Natural killer cell (primary cell): ENCODE data around the gene NUS1. TPM values are rescaled to one million over a fixed set of nuclear protein-coding genes. Genes with fewer than 3 reads are reported as not detected.

Source experiments
- ATAC-seq, 3 donors: fragments of 150-1000 bp in 2 of 3; fragments of 200-7000 bp in 1 of 3; cut with Tn5 transposase; 1 replicate in 1 of 3; 2 replicates in 2 of 3; pipeline ENCODE4 v1.10.0; 2021; ENCODE audit warnings: mild to moderate bottlenecking in 2 of 3, moderate library complexity in 2 of 3
- DNase-seq, 2 donors: peaks; one replicate each; pipeline versions ENCODE4 v3.0.0 to v3.0.0-alpha.2; 2013 to 2021; ENCODE audit warnings: mixed read lengths in 1 of 2
- H3K27ac ChIP-seq: one replicate; pipeline ENCODE4 v1.5.1; 2013; ENCODE audit warnings: mild to moderate bottlenecking, low read length
- H3K27me3 ChIP-seq: one replicate; pipeline ENCODE4 v1.6.1; 2013; ENCODE audit warnings: low read length; ENCODE audit not compliant: control insufficient read depth, insufficient read depth
- H3K36me3 ChIP-seq: one replicate; pipeline ENCODE4 v1.6.1; 2013; ENCODE audit warnings: low read length; ENCODE audit not compliant: control insufficient read depth, insufficient read depth
- H3K4me1 ChIP-seq: one replicate; pipeline ENCODE4 v1.6.1; 2013; ENCODE audit warnings: low read length; ENCODE audit not compliant: control insufficient read depth, insufficient read depth
- H3K4me3 ChIP-seq: one replicate; pipeline ENCODE4 v1.5.1; 2013; ENCODE audit warnings: low read length
- H3K9me3 ChIP-seq: one replicate; pipeline ENCODE4 v1.6.1; 2013; ENCODE audit warnings: low read length; ENCODE audit not compliant: control insufficient read depth, insufficient read depth
- H3K27ac Mint-ChIP-seq, 2 donors: one replicate each; pipeline ENCODE4 v1.8.0; 2022; ENCODE audit warnings: mild to moderate bottlenecking in 2 of 2, mixed read lengths in 2 of 2, moderate library complexity in 1 of 2
- H3K27me3 Mint-ChIP-seq, 2 donors: one replicate each; pipeline ENCODE4 v1.8.0; 2022; ENCODE audit warnings: low read depth in 2 of 2, mixed read lengths in 2 of 2
- H3K36me3 Mint-ChIP-seq: one replicate; pipeline ENCODE4 v1.8.0; 2022; ENCODE audit warnings: mixed read lengths
- H3K4me1 Mint-ChIP-seq, 2 donors: one replicate each; pipeline ENCODE4 v1.8.0; 2022; ENCODE audit warnings: mixed read lengths in 2 of 2
- H3K4me3 Mint-ChIP-seq: one replicate; pipeline ENCODE4 v1.8.0; 2022; ENCODE audit warnings: mild to moderate bottlenecking, moderate library complexity, mixed read lengths
- H3K9me3 Mint-ChIP-seq, 2 donors: one replicate each; pipeline ENCODE4 v1.8.0; 2022; ENCODE audit warnings: mixed read lengths in 2 of 2
- WGBS: methylation state at CpG from one replicate; pipeline ENCODE4 v1.1.7; 2013; ENCODE audit warnings: missing lambda C conversion rate; ENCODE audit not compliant: insufficient coverage; 5-methylcytosine and 5-hydroxymethylcytosine counted together
- intact Hi-C: fragments of 100-400 bp; cut with micrococcal nuclease; formaldehyde crosslinking; loops from one replicate; pipeline ENCODE4 v1.14.2; 2022
- total RNA-seq, 4 donors: library from RNA; stranded (reverse); fragments of 120-200 nt in 1 of 4; gene quantifications; one replicate each; pipeline versions ENCODE4 v1.2.3 to v1.2.4, GENCODE V29; 2013 to 2022
- TF ChIP-seq, protein P1 (sequence below): fragments of 200-600 bp; IDR thresholded peaks from one replicate; pipeline ENCODE4 v1.8.0; 2022; ENCODE audit warnings: antibody characterized with exemption

NUS1 gene
- 10 to 100 TPM; 16.9 to 25.9 (median 23.4) TPM for total RNA-seq
- 20.8 TPM for total RNA-seq (2013)

DNA sequence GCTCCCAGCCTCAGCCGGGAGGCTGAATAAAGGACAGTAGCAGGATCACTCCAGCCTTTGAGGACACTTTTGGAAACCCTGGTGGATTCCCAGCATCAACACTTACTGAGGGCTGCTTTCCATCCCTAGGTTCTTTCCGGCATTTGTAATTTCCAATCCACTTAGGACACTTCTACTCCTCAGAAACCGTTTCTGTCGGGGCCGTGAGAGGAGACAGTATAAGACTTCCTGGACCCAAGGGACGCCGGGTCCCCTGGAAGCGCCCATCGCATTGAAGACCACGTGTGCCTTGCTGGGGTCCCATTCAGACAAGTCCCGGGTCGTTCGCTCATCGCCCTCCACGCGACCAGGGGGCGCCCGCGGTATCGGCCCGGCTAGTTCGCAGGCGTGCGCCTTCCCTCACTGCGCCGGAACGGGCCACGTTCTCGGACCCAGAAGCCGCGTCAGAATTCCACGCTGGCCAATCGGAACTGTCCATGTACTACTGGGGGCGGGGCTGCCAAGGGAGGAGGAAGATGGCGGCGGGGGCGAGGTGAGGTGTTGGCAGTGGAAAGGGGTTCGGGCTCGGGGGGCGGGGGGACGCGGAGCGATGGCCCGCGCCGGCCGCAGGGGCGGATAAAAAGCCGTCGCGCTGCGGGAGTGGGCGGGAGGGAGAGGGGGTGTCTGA is at the start of gene NUS1:
NUS1 (plus strand) TSS at position 479 of the 667 bp plus-strand sequence. CDS start 202 bp downstream, outside the sequence.
- no peaks in the 10 kb centered on the region for H3K9me3 ChIP-seq
- Mint-ChIP-seq H3K4me1 (peaks cover 40 to 54% of the 10 kb centered on the region in 2 donors), H3K27me3 (no peaks in the 10 kb centered on the region), H3K27ac (peak within 1 kb of the TSS; percentile 52 to 92), H3K36me3 (no peaks in the 10 kb centered on the region), H3K4me3 (peak within 1 kb of the TSS; percentile 91), H3K9me3 (no peaks in the 10 kb centered on the region)
- intact Hi-C loops, result loop anchor here (1.0 kb wide), 1 partner anchor 73 kb away; the partner anchor contains the start of gene GOPC
- TF ChIP-seq, protein P1, sequence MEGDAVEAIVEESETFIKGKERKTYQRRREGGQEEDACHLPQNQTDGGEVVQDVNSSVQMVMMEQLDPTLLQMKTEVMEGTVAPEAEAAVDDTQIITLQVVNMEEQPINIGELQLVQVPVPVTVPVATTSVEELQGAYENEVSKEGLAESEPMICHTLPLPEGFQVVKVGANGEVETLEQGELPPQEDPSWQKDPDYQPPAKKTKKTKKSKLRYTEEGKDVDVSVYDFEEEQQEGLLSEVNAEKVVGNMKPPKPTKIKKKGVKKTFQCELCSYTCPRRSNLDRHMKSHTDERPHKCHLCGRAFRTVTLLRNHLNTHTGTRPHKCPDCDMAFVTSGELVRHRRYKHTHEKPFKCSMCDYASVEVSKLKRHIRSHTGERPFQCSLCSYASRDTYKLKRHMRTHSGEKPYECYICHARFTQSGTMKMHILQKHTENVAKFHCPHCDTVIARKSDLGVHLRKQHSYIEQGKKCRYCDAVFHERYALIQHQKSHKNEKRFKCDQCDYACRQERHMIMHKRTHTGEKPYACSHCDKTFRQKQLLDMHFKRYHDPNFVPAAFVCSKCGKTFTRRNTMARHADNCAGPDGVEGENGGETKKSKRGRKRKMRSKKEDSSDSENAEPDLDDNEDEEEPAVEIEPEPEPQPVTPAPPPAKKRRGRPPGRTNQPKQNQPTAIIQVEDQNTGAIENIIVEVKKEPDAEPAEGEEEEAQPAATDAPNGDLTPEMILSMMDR, result peak; percentile 71
- ATAC-seq (peak; percentile 96 to 99 (median 96)), DNase-seq (peak; percentile 94 to 99)
- under 1% methylated on average over 53 of the region's 53 CpGs for WGBS
- H3K27me3 ChIP-seq, result no peaks in the 10 kb centered on the region
- no peaks in the 10 kb centered on the region for H3K36me3 ChIP-seq
- H3K4me1 ChIP-seq, result peaks cover 17% of the 10 kb centered on the region
- H3K27ac ChIP-seq, result peak within 1 kb of the TSS; percentile 59
- H3K4me3 ChIP-seq, result peak within 1 kb of the TSS; percentile 69

DNA sequence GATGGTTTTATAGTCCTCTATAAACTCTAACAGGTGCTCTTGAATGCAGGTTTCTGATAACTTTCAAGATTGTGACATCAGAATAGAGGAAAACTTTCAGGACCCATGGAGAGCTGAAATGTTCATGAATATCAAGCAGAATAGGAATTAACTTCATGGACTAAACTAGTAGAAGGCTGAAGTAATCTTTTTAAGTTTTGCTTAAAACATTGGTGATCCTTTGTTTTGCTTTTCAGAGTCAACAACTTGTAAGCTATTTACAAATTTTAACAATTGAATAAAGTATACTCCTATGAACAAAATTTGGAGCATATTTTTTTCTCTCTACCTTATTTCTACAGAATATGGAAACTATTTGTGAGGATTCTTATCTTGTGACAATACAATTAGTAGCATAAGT is 47.7 kb upstream of the NUS1 start:
- H3K27ac ChIP-seq, result no peak overlapping the region
- DNase-seq (no peak), ATAC-seq (no peak)
- no peaks in the 10 kb centered on the region for H3K36me3 ChIP-seq
- Mint-ChIP-seq H3K27ac (no peak overlapping the region), H3K9me3 (peaks cover 3% of the 10 kb centered on the region in 2 donors), H3K4me1 (no peaks in the 10 kb centered on the region), H3K27me3 (peaks cover 9 to 19% of the 10 kb centered on the region in 2 donors), H3K36me3 (peaks cover 26% of the 10 kb centered on the region), H3K4me3 (no peak overlapping the region)
- intact Hi-C loops, result no loop called here
- TF ChIP-seq, protein P1, result no peak
- H3K4me3 ChIP-seq, result no peak overlapping the region
- H3K9me3 ChIP-seq, result peaks cover 2% of the 10 kb centered on the region
- H3K4me1 ChIP-seq, result no peaks in the 10 kb centered on the region
- H3K27me3 ChIP-seq, result no peaks in the 10 kb centered on the region

DNA sequence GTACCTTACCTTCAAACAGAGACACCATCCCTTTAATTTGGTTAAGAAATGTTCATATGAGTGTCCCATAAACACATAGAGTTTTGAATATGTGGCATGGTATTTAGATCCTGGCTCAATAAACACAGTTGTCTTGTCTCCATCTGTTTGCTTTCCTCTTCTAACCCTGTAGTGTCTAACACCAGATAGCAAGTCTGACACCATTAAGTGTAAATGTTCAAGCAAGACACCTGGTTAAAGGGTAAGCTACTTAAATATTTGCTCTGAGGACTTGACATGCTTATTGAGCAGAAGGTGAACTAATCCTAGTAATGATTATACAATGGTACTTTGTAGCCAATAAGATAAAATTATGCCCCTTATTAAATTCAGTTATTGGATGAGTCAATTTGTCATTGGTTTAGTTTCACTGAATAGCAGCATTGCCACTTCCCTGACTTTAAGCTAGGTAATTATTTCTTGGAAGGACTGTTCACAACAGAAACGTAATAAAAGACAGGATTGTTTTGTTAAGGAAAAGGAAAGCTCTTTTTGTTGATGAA is 46.1 kb upstream of the NUS1 start:
- intact Hi-C loops, result no loop called here
- no peaks in the 10 kb centered on the region for H3K27me3 ChIP-seq
- DNase-seq (no peak), ATAC-seq (no peak)
- 83% methylated on average over 1 of the region's 1 CpG for WGBS
- H3K4me3 Mint-ChIP-seq, result no peak overlapping the region
- H3K4me1 Mint-ChIP-seq, result no peaks in the 10 kb centered on the region
- H3K36me3 Mint-ChIP-seq, result peaks cover 20% of the 10 kb centered on the region
- no peak overlapping the region for H3K27ac ChIP-seq
- no peaks in the 10 kb centered on the region for H3K4me1 ChIP-seq
- H3K9me3 ChIP-seq, result peaks cover 2% of the 10 kb centered on the region
- TF ChIP-seq, protein P1, result no peak
- no peaks in the 10 kb centered on the region for H3K36me3 ChIP-seq
- peaks cover 20 to 26% of the 10 kb centered on the region in 2 donors for H3K27me3 Mint-ChIP-seq
- H3K4me3 ChIP-seq, result no peak overlapping the region
- H3K9me3 Mint-ChIP-seq, result peaks cover 3% of the 10 kb centered on the region in 2 donors
- no peak overlapping the region for H3K27ac Mint-ChIP-seq
